SJCRH30 (cell line): ENCODE results near the gene PNKD. TPM values are rescaled to one million over a fixed set of nuclear protein-coding genes. Genes with fewer than 3 reads are reported as not detected.
A peak's percentile ranks its signal among the peaks of the same experiment; 100 is the strongest.

Experiments used
- DNase-seq, 2 experiments: peaks; one replicate each; pipeline ENCODE4 v3.0.0-alpha.2; 2015 to 2020
- H3K27ac ChIP-seq: fragments of 250-450 bp; sonication (Bioruptor Pico); 2 replicates; pipeline ENCODE4 v1.5.1; 2020; ENCODE audit warnings: mild to moderate bottlenecking, moderate library complexity
- H3K27me3 ChIP-seq: fragments of 250-450 bp; sonication (Bioruptor Pico); 2 replicates; pipeline ENCODE4 v1.5.1; 2020; ENCODE audit warnings: mild to moderate bottlenecking, moderate library complexity
- H3K36me3 ChIP-seq: fragments of 250-450 bp; sonication (Bioruptor Pico); 2 replicates; pipeline ENCODE4 v1.5.1; 2020; ENCODE audit warnings: mild to moderate bottlenecking, moderate library complexity
- H3K4me1 ChIP-seq: fragments of 250-450 bp; sonication (Bioruptor Pico); 2 replicates; pipeline ENCODE4 v1.5.1; 2020; ENCODE audit warnings: mild to moderate bottlenecking, moderate library complexity
- H3K4me3 ChIP-seq: fragments of 250-450 bp; sonication (Bioruptor Pico); 2 replicates; pipeline ENCODE4 v1.5.1; 2020; ENCODE audit warnings: mild to moderate bottlenecking, moderate library complexity
- H3K9me3 ChIP-seq: fragments of 250-450 bp; sonication (Bioruptor Pico); replicated peaks from 2 replicates; pipeline ENCODE4 v1.5.1; 2020; ENCODE audit warnings: mild to moderate bottlenecking, moderate library complexity
- total RNA-seq: library from RNA; depleted of rRNA; stranded (reverse); fragments of >200 nt; shearing (Covaris generic); gene quantifications from 2 replicates; pipeline ENCODE4 v1.2.3, GENCODE V29; 2014

The PNKD gene
- total RNA-seq, 1 experiment from 2014 or later = 49.8 TPM

- Histone ChIP-seq H3K27me3 (no peaks in the 10 kb centered on the region), H3K4me1 (peaks cover 9% of the 10 kb centered on the region), H3K9me3 (no peaks in the 10 kb centered on the region), H3K36me3 (no peaks in the 10 kb centered on the region), H3K27ac (peak overlapping the region; percentile 64), H3K4me3 (peak overlapping the region; percentile 70)
- DNase-seq = peak; percentile 94 to 96
These were observed 52.6 kb downstream of the PNKD start for GRCh38 chr2:218322768-218323525.

GRCh38 chr2:218323526-218324472 lies 53.5 kb downstream of the PNKD start:
- H3K4me3 ChIP-seq = peak overlapping the region; percentile 70
- H3K36me3 ChIP-seq = no peaks in the 10 kb centered on the region
- H3K27ac ChIP-seq = peak overlapping the region; percentile 50; the same call in 1 of the 2 replicates
- peak; percentile 90 to 91 for DNase-seq
- H3K27me3 ChIP-seq = no peaks in the 10 kb centered on the region
- no peaks in the 10 kb centered on the region for H3K9me3 ChIP-seq
- H3K4me1 ChIP-seq = peaks cover 9% of the 10 kb centered on the region

GRCh38 chr2:218325566-218326160 lies 55.3 kb downstream of the PNKD start:
- no peak for DNase-seq
- no peak overlapping the region for H3K27ac ChIP-seq

GRCh38 chr2:218326315-218326714 lies 56.0 kb downstream of the PNKD start:
- Histone ChIP-seq H3K9me3 (no peaks in the 10 kb centered on the region), H3K4me1 (peaks cover 9% of the 10 kb centered on the region), H3K36me3 (no peaks in the 10 kb centered on the region), H3K27me3 (no peaks in the 10 kb centered on the region), H3K4me3 (no peak overlapping the region), H3K27ac (no peak overlapping the region)
- DNase-seq = no peak

More at GRCh38 chr2:218325566-218326160, 55.3 kb downstream of the PNKD start:
- Histone ChIP-seq H3K9me3 (no peaks in the 10 kb centered on the region), H3K36me3 (no peaks in the 10 kb centered on the region), H3K4me1 (peaks cover 9% of the 10 kb centered on the region), H3K27me3 (no peaks in the 10 kb centered on the region), H3K4me3 (no peak overlapping the region)

GRCh38 chr2:218327451-218328210 lies 57.3 kb downstream of the PNKD start:
- H3K9me3 ChIP-seq = no peaks in the 10 kb centered on the region
- no peak overlapping the region for H3K27ac ChIP-seq
- DNase-seq = no peak
- peaks cover 4% of the 10 kb centered on the region; the same call in 1 of the 2 replicates for H3K4me1 ChIP-seq
- H3K27me3 ChIP-seq = no peaks in the 10 kb centered on the region
- no peaks in the 10 kb centered on the region for H3K36me3 ChIP-seq
- no peak overlapping the region for H3K4me3 ChIP-seq

- no peak for DNase-seq
- H3K27me3 ChIP-seq = no peaks in the 10 kb centered on the region
- no peak overlapping the region for H3K27ac ChIP-seq
- no peaks in the 10 kb centered on the region for H3K9me3 ChIP-seq
- H3K36me3 ChIP-seq = no peaks in the 10 kb centered on the region
- peaks cover 4% of the 10 kb centered on the region; the same call in 1 of the 2 replicates for H3K4me1 ChIP-seq
- no peak overlapping the region for H3K4me3 ChIP-seq
These were observed 58.0 kb downstream of the PNKD start for GRCh38 chr2:218328294-218328693.

GRCh38 chr2:218329027-218329825 lies 58.9 kb downstream of the PNKD start:
- peak; percentile 18 to 31 for DNase-seq
- no peaks in the 10 kb centered on the region for H3K27me3 ChIP-seq
- H3K4me1 ChIP-seq = peaks cover 4% of the 10 kb centered on the region; the same call in 1 of the 2 replicates
- no peaks in the 10 kb centered on the region for H3K36me3 ChIP-seq
- no peaks in the 10 kb centered on the region for H3K9me3 ChIP-seq
- H3K27ac ChIP-seq = no peak overlapping the region
- no peak overlapping the region for H3K4me3 ChIP-seq

- Histone ChIP-seq H3K4me3 (no peak overlapping the region), H3K36me3 (no peaks in the 10 kb centered on the region), H3K27me3 (no peaks in the 10 kb centered on the region), H3K27ac (no peak overlapping the region), H3K9me3 (no peaks in the 10 kb centered on the region), H3K4me1 (peaks cover 4% of the 10 kb centered on the region; the same call in 1 of the 2 replicates)
- peak in 1 of 2 experiments; percentile 34 for DNase-seq
These were observed 59.7 kb downstream of the PNKD start for GRCh38 chr2:218329826-218330593.

- Histone ChIP-seq H3K27me3 (no peaks in the 10 kb centered on the region), H3K9me3 (no peaks in the 10 kb centered on the region), H3K36me3 (no peaks in the 10 kb centered on the region), H3K4me1 (no peaks in the 10 kb centered on the region; the same call in 1 of the 2 replicates), H3K4me3 (no peak overlapping the region), H3K27ac (no peak overlapping the region)
- DNase-seq = no peak
These were observed 61.4 kb downstream of the PNKD start for GRCh38 chr2:218331745-218332144.

GRCh38 chr2:218332288-218332687 lies 62.0 kb downstream of the PNKD start:
- Histone ChIP-seq H3K4me1 (no peaks in the 10 kb centered on the region; the same call in 1 of the 2 replicates), H3K27ac (no peak overlapping the region), H3K27me3 (no peaks in the 10 kb centered on the region), H3K36me3 (no peaks in the 10 kb centered on the region), H3K9me3 (no peaks in the 10 kb centered on the region), H3K4me3 (no peak overlapping the region)
- DNase-seq = no peak

- no peak for DNase-seq
- no peaks in the 10 kb centered on the region for H3K27me3 ChIP-seq
- no peaks in the 10 kb centered on the region; the same call in 1 of the 2 replicates for H3K4me1 ChIP-seq
- H3K9me3 ChIP-seq = no peaks in the 10 kb centered on the region
- H3K36me3 ChIP-seq = no peaks in the 10 kb centered on the region
- H3K27ac ChIP-seq = no peak overlapping the region
- H3K4me3 ChIP-seq = no peak overlapping the region
These were observed 62.8 kb downstream of the PNKD start for GRCh38 chr2:218332920-218333645.

- DNase-seq = no peak
- no peak overlapping the region for H3K27ac ChIP-seq
- no peaks in the 10 kb centered on the region for H3K36me3 ChIP-seq
- no peaks in the 10 kb centered on the region for H3K9me3 ChIP-seq
- no peaks in the 10 kb centered on the region for H3K27me3 ChIP-seq
- no peak overlapping the region for H3K4me3 ChIP-seq
- H3K4me1 ChIP-seq = no peaks in the 10 kb centered on the region; the same call in 1 of the 2 replicates
These were observed 64.2 kb downstream of the PNKD start for GRCh38 chr2:218334531-218334930.
